ENCODE data around the gene ACAT2.

Gene ACAT2

DNA sequence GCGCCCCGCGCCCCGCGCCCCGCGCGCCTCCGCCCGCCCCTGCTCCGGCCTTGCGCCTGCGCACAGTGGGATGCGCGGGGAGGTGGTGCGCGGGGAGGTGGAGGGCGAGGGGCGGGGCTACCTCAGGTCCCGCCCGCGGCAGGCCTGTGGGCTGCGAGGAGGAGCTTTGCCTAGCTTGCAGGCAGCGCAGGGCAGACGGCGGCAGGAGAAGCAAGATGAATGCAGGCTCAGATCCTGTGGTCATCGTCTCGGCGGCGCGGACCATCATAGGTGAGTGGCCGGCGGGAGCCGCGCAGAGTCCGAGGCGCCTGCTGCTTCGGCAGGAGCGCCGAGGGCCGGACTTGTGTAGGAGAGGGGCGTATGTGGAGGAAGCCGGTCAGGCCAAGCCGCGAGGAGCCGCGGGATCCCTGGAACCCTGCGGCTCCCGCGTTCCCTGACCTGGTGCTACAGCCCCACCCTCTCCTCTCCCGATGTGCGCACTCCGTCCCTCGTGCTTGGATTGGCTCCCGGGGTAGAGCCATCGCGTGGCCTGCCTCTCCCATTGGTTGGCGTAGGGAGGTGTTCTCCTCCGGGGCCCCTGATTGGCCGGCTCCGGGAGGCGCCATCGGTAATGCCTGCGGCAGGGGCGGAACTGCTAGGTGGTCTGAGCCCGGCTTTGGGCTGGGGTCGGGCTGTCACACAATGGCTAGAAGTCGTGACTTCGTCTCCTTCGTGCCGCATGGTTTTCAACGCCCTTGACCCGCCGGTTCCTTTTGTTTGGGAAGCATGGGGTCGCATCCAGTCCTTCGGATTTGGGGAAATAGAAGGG lies at the start of gene ACAT2:
Gene ACAT2 (plus strand): TSS at position 173 of the 808 bp plus-strand sequence. CDS start 43 bp downstream, at position 216.
- TF ChIP-seq RAD21 (IDR thresholded peaks at IDR 0.05; ENCODE audit: low read depth), result no peak
- TF ChIP-seq YY1 (IDR thresholded peaks at IDR 0.05; ENCODE audit: low read depth), result peak; percentile 37; the same call in 1 of the 2 replicates
- TF ChIP-seq USF1 (IDR thresholded peaks at IDR 0.05), result no peak
- peak; percentile 36 for TF ChIP-seq MAX (IDR thresholded peaks at IDR 0.05)
- TF ChIP-seq ZBTB7A (IDR thresholded peaks at IDR 0.05; ENCODE audit: low read depth), result peak; percentile 60; the same call in 1 of the 2 replicates
- no peak for TF ChIP-seq CEBPB (IDR thresholded peaks at IDR 0.05)
- TF ChIP-seq, protein P1, sequence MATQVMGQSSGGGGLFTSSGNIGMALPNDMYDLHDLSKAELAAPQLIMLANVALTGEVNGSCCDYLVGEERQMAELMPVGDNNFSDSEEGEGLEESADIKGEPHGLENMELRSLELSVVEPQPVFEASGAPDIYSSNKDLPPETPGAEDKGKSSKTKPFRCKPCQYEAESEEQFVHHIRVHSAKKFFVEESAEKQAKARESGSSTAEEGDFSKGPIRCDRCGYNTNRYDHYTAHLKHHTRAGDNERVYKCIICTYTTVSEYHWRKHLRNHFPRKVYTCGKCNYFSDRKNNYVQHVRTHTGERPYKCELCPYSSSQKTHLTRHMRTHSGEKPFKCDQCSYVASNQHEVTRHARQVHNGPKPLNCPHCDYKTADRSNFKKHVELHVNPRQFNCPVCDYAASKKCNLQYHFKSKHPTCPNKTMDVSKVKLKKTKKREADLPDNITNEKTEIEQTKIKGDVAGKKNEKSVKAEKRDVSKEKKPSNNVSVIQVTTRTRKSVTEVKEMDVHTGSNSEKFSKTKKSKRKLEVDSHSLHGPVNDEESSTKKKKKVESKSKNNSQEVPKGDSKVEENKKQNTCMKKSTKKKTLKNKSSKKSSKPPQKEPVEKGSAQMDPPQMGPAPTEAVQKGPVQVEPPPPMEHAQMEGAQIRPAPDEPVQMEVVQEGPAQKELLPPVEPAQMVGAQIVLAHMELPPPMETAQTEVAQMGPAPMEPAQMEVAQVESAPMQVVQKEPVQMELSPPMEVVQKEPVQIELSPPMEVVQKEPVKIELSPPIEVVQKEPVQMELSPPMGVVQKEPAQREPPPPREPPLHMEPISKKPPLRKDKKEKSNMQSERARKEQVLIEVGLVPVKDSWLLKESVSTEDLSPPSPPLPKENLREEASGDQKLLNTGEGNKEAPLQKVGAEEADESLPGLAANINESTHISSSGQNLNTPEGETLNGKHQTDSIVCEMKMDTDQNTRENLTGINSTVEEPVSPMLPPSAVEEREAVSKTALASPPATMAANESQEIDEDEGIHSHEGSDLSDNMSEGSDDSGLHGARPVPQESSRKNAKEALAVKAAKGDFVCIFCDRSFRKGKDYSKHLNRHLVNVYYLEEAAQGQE (IDR thresholded peaks at IDR 0.05; ENCODE audit: low read depth), result no peak
- no peak for TF ChIP-seq FOXM1 (IDR thresholded peaks at IDR 0.05; ENCODE audit: borderline replicate concordance, low read depth)

GRCh38 chr6:159713984-159714383 lies 47.9 kb upstream of the ACAT2 start:
- TF ChIP-seq NFIC (IDR thresholded peaks at IDR 0.05) (no peak), ZBTB7A (IDR thresholded peaks at IDR 0.05; ENCODE audit: low read depth) (no peak), EP300 (IDR thresholded peaks at IDR 0.05; ENCODE audit: borderline replicate concordance) (no peak), TCF12 (IDR thresholded peaks at IDR 0.05; ENCODE audit: low read depth) (no peak), USF1 (IDR thresholded peaks at IDR 0.05) (no peak), RAD21 (IDR thresholded peaks at IDR 0.05; ENCODE audit: low read depth) (no peak), YY1 (IDR thresholded peaks at IDR 0.05; ENCODE audit: low read depth) (no peak)
- TF ChIP-seq, protein P1 (IDR thresholded peaks at IDR 0.05; ENCODE audit: low read depth), result no peak

- TF ChIP-seq FOXM1 (IDR thresholded peaks at IDR 0.05; ENCODE audit: borderline replicate concordance, low read depth) (no peak), ZBTB7A (IDR thresholded peaks at IDR 0.05; ENCODE audit: low read depth) (no peak), TEAD4 (IDR thresholded peaks at IDR 0.05) (no peak), RAD21 (IDR thresholded peaks at IDR 0.05; ENCODE audit: low read depth) (no peak), CREB1 (IDR thresholded peaks at IDR 0.05; ENCODE audit: low read depth) (no peak)
These were observed 47.4 kb upstream of the ACAT2 start for GRCh38 chr6:159714404-159714803.

DNA sequence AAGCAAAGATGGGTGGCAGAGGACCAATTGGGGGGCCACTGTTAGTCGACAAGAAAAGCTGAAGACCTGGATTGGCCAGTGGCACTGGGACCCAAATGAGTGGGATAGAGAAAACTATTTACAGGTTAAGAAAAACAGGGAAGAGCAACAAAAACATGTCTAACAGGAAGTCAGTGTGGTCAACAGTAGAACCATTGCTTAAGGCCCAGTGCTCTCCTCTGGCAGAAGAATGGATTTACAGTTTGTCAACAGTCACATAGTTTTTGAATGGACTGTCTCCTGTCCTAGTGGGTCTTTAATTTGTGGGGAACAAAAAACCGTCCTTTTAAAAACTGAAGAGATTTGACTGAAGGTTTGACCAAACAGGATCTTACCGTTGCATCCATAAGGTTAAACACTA lies 46.7 kb upstream of the ACAT2 start:
- TF ChIP-seq TEAD4 (IDR thresholded peaks at IDR 0.05) (no peak), CEBPB (IDR thresholded peaks at IDR 0.05) (no peak), EGR1 (IDR thresholded peaks at IDR 0.05) (no peak), CREB1 (IDR thresholded peaks at IDR 0.05; ENCODE audit: low read depth) (no peak), ZBTB7A (IDR thresholded peaks at IDR 0.05; ENCODE audit: low read depth) (no peak), EP300 (IDR thresholded peaks at IDR 0.05; ENCODE audit: borderline replicate concordance) (no peak), NFIC (IDR thresholded peaks at IDR 0.05) (no peak), MAX (IDR thresholded peaks at IDR 0.05) (no peak)
- TF ChIP-seq, protein P1 (IDR thresholded peaks at IDR 0.05; ENCODE audit: low read depth), result no peak

DNA sequence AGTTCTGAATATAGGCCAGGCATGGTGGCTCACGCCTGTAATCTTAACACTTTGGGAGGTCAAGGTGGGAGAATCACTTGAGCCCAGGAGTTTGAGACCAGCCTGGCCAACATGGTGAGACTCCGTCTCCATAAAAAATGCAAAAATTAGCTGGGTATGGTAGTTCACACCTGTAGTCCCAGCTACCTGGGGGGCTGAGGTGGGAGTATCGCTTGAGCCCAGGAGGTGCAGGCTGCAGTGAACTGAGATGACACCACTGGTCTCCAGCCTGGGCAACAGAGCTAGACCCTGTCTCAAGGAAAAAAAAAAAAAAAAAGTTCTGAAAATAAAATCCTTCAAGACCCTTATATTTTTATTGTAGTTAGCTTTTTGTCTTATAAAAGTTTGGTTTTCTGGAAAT lies 46.2 kb upstream of the ACAT2 start:
- TF ChIP-seq CREB1 (IDR thresholded peaks at IDR 0.05; ENCODE audit: low read depth), result no peak

Measured in Ishikawa (cell line).